Astrocyte of the hippocampus (primary cell): ENCODE measurements around the gene SLC24A4.
A peak's percentile ranks its signal among the peaks of the same experiment; 100 is the strongest.

Source experiments
- DNase-seq: peaks from one replicate; pipeline ENCODE4 v3.0.0; 2011; ENCODE audit warnings: low read depth, low spot score

SLC24A4 gene

DNA sequence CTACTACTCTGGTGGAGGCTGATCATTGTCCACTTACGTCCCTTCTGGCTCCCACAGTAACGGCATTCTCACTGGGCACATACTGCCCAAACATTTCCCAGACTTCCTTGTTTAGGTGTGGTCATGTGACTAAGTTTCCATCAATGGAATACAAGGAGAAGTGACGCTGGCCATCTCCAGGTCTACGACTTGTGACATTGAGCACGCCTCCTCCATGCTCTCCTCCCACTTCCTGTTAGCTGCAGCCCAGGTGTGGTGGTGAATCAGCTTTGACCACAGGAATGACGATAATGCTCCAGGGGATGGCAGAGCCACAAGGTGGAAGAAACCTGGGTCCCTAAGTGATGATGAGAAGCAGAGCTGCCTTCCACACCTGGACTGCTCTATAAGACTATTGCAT lies 6.0 kb upstream of the SLC24A4 start:
- DNase-seq: no peak

DNA sequence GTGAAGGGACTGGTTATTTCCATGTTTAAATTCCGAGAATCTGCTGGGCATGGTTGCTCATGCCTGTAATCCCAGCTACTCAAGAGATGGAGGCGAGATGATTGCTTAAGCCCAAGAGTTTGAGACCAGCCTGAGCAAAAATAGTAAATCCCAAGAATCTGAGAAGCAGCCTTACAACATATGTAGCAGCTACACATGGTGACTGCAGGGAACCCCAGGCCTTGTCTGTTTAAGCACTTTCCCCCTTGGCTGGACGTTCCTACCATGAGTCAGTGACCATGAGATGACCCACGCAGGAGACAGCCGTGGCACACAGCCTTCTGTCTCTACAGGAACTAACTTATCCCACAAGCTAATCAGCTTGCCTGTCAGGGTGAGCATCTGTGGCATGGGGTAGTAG lies 5.5 kb upstream of the SLC24A4 start:
- no peak for DNase-seq

DNA sequence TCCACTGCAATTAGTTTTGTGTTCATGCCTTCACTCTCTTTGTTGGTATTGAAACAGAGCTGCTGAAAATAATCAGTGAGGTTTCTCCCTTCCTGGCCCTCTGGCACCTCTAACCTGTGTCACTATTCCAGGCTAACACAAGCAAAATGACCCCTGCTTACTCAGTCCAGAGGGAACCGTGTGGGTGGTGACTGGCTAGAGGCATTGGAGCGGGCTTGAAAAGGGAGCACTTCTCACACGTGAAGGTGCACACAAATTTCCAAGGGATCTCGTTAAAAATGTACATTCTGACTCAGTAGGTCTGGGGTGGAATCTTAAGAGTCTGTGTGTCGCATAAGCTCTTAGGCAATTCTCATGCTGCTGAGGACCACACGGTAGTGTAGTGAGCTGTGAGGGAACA lies 1.3 kb upstream of the SLC24A4 start:
- DNase-seq: no peak

DNA sequence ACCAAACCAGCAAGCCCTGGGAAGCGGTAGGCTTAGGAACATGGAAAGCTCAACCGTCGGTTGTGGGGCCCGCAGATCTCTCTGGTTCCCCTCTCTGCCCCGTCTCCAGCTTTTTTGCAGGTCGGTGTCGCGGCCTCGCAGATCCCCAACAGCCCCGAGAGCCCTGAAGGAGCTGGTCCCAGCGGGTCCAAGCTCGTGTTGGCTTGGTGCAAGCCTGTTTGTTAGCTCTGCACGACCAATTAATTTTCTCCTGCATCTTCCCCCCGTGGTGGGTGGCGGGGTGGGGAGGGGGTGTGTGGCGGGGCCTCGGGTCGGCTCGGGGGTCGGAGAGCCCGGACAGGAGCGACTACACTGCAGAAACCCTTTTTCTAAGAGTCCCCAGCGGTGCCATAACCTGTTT lies 449 bp upstream of the SLC24A4 start:
- DNase-seq: no peak

DNA sequence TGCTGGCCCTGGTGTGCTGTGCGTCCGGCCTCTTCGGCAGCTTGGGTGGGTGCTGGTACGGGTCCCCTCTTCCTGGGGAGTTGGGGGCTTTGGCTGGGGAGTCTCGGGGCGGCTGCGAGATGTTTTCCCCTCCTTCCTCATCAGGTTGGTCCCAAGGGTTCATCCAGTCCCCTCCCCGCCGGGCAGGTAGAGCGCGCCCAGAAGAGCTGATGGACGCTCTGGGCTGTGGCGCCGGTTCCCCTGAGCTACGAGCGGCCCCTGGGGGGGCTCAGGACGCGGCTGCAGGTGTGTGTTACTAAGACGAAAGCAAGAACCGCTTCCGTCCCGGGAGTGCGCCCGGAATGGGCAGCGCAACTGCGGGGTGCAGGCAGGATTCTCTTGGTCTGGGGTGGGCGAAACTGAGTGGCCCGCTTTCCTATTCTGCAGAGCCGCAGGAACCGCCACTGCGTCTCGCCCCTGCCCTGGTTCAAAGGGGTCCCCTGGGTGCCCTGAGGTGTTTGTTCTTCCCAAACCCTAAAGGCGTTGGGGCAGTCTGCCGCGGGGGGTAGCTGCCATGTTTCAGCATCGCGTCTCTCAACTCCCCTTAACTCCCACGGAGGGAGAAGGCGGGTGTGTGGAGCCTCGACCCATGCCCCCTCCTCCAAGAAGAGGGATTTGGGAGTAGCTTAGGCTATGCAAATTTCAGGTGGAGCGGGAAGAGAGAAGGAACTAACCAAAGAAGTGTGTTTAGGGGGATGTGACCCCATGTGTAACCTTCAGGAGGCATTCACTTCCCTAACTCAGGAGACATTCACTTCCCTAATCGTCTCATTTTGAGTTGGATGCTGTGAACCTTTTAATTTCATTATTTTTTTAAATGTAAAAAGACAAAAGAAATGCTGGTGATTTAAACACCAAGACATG lies 1.2 kb downstream of the SLC24A4 start:
- DNase-seq: no peak

DNA sequence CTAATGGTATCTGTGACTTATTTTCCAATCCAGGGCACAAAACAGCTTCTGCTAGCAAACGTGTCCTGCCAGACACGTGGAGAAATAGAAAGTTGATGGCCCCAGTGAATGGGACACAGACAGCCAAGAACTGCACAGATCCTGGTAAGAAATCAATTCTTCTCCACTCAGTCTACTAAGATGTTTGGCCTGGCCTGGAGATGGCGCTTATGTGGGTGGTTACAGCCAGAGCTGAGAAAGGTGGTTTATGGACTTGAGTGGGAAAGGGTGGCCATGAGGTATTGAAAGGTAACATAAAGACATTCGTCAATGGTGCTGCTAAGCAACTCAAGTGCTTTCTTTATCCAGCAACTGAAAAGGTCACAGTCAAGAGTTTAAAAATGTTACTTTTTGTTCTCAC lies 2.9 kb downstream of the SLC24A4 start:
- no peak for DNase-seq

DNA sequence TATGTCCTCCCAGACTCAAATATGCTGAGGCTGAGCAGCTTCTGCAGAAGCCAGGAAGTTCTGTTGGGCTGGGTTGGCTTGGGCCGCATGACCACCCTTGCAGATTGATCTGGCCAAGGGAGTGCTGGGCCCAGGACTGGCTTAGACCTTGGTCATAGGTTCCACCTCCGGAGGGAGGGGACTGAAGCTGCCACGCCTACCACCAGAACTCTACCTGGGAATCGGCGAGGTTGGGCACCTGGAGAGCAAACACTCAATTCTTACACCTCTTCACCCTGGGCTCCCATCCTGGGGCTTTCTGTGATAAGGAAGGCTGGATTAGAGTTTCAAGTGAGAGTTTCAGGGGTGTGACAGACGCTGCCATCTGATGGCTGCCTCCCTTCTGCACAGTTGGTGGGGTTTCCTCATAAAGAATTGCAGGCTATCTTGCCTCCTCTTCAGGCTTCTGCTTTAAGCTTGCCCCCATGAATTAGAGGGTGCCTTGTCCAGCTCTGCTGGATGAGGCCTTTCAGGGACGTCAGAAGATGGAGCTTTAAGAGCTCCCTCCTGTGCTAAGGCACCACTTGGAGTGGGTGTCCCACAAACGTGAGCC lies 5.8 kb downstream of the SLC24A4 start:
- no peak for DNase-seq

DNA sequence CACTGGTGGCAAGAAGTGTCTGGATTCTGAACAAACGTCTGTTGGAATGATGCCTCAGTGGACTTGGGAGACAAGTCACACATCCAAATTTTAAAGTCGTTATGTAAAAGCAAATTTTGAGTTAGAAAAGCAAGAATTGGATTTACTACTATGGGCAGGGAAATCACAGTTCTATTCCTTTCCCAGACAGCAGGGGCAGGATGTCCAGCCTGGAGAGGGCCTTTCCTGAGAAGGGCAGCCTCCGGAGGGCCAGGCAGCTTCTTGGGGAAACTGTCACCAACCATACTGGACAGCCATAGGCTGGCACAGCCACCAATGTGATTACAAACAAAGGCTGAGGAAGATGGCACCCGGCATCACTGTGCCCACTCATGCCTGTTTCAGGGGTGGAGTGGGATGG lies 11.1 kb downstream of the SLC24A4 start:
- no peak for DNase-seq

DNA sequence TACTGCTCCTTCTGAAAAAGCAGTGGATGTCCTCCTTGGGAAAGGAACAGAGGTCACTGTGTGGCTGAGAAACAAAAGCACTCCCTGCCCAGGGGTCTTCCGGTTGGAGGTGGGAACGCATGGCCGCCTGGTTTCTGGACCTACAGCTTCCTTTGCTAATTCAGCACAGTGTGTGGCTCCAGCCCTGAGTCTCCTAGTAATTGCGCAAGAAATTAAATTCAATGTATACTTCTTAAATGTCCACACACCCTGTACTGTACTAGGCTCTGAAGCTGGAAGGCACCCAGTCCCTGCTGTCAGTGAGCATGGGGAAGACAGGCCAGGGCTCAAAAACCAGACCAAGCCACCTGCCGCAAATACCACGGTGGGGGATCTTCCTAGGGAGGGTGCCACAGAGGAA lies 13.4 kb downstream of the SLC24A4 start:
- no peak for DNase-seq

DNA sequence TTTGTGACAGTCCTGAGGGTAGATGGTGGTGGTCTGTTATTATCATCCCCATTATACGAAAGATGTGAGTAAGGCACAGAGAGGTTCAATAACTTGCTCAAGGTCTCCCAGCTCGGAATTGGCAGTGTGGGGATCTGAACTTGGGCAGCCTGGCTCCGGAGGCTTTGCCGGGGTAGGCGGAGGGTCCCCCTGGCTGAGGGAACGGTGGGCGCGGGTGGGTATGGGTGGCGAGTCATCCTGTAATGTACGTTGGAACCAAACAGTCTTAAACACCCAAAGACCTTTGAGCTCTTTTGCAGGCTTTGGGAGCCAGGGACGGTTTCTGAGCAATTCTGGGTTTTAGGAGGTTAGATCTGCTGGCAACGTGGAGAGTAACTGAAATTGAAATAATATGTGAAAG lies 16.5 kb downstream of the SLC24A4 start:
- DNase-seq: no peak

DNA sequence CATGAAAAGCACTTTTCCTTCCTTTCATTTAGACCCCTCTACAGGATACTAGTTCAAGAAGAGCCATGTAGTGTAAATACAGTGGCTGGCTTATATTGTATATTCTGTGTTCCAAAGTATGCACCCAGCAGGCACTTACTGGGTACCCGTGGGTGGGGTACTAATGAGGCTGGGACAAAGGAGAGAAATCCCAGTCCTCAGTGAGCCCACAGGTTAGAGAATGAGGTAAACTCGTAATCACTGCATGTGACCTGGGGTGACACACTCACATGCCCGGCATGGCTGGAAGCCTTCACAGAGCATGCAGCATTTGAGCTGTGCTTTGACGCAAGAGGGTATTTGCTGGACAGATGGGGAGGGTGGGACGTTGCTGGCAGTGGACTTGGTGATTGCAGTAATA lies 17.1 kb downstream of the SLC24A4 start:
- DNase-seq: no peak

DNA sequence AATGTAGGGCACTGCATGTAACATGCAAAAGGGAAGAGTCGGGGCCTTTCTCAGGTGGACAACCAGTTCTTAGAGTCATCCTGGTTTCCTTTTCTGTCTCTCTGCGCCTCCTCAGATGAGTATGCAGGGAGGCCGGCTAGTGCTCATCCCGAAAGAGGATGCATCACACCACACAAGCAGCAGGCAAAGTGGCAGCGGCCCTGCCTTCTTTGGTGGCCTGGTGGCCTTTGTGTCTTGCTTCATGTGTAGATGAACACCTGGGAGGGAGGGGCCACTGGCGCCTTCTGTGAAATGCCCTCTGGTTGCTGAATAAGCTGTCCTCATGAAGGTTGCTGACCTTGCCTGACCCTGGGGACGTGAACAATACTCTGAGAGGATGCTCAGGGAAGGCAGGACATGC lies 18.0 kb downstream of the SLC24A4 start:
- DNase-seq: no peak

DNA sequence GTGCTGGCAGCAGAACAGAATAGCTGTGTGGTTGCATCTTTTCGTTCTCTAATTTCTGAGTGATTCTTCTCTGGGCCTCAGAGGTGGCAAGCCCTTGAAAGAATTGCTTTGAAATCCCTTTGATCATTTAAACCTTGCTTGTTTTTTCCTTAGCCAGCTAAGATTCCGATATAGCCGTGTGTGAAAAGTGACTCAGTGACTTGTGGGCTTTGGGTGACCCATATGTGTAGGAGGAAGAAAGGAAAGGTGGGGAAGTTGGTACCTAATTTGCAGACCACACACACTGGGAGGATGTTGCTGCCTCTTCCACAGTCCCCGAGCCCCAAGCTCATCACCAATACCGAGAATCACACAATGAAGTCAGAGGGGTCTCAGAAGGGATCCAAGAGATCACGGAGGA lies 18.8 kb downstream of the SLC24A4 start:
- DNase-seq: no peak

DNA sequence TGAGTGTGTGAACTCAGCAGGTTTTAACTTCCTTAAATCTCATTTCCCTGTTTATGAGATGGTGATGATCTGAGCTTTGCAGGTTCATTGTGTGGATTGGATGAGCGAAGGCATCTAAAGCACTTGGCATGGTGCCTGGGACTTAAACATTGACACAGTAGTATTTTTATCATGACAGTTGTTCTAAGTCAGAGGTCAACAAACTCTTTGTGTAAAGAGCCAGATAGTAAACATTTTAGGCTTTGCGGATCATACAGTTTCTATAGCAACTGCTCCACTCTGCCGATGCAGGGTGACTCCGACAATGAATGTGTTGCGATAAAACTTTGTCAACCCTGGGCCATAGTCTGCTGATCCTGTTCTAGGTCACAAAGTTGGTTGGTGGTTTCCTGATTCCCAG lies 25.2 kb downstream of the SLC24A4 start:
- DNase-seq: no peak

DNA sequence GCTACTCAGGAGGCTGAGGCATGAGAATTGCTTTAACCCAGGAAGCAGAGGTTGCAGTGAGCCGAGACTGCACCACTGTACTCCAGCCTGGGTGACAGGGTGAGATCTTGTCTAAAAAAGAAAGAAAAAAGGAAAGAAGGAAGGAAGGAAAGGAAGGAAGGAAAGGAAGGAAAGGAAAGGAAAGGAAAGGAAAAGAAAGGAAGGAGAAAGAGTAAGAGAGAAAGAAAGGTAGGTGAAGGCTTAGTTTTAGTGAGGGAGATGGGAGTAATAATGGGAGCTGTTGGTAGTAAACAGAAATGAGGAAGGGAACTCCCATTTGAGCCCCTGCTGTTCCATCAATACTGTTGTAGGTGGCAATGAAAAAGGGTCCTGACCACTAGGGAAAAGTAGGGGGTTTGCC lies 28.8 kb downstream of the SLC24A4 start:
- DNase-seq: no peak

DNA sequence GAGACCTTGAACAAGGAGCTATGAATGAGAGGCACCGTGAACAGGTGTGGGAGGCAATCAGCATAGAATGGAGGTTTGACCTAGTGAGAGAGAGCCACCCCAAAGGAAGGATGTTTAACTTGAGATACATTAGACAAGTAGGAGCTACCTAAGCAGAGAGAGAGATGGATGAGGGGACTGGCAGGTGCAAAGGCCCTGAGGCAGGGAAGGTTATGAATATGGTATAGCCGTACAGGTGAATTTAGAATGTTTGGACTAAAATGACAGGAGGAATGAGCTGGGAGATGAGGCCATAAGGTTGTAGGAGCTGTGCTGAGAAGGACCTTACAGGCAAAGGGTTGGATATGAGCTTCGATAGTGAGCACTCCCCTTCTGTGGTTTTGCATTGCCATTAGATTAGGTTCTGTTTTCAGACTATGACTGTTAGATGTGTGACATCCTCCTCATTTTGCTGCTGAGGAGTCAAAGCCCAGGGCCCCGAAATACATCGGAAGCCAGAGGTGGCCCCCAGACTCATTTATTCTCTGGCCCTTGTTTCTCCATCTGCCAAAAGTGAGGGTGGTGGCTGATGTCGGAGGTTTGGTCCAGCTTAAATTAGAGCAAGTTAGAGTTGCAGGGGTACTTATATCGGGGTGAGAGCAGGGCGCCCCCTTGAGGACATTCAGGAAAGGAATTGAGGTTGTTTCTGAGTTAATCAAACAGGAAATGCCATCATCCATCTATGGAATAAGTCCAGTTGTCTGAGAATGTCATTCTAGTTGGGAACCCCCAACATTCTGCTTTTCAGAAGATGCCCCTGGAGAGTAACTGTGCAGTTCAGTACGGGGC lies 29.4 kb downstream of the SLC24A4 start:
- DNase-seq: no peak

DNA sequence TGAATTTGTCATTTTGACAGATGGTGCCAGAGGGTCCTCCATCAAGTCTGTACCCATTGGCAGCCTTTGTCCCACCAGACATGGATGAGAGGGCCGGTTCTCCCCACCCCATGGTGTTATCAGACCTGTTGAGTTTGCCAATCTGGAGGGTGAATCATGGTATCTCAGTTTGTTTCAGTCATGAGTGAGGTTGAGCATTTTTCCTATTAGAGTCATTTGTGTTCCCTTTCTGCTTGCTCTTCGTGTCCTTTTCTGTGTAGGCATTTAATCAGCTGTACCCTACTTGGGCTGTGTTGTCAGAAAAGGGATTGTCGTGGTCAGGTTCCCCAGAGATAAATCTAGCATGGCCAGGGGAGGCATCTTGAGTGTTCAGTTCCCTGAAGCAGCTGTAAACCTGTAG lies 30.5 kb downstream of the SLC24A4 start:
- DNase-seq: no peak

DNA sequence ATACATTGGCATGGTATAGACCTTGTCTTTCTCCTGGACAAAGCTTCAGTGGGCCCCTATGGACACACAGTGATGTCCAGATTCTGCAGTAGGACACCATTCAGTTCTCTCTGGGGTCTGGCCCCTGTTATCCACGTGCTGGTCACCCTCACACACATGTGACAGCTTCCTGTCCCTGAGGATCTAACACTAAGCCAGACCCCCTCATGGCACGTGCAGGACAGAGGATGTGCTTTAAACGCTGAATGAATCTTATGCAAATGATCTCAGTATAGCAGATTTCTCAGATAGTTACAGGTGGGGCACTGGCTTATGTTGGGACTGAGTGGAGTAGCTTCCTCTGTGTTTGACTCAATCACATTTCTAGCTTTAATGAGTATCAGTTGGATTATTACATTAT lies 33.7 kb downstream of the SLC24A4 start:
- DNase-seq: no peak

DNA sequence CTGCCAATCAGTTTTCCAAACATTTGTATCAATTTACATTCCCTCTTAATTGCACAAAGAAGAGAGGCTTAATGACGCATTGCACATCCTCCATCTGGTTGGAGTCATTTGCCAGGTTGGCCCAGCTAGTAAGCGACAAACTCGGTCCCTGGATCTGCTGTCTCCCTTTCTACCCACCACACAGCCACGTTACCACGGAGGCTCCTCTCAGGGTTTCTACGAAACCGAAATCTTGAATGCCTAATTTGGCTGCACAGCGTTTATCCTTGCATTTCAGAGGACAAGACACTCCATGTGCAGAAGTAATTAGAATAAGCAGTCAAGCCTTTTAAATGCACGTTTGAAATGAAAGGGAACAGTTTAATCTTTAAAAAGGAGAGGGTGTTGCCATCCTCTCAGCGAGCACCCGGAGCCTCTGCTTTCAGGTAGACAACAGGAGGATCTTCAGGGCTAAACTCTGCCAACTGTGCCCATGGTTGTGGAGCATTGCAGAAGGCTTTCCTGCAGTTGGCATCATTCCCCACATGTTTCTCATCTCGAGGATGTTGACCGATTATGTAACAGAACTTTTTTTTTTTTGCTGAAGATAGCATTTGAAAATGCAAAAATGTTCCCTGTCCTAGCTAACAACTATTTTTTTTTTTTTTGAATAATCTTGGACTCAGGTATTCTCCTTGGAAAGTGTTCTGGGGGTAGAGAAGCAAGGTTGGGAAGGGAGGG lies 37.8 kb downstream of the SLC24A4 start:
- no peak for DNase-seq

DNA sequence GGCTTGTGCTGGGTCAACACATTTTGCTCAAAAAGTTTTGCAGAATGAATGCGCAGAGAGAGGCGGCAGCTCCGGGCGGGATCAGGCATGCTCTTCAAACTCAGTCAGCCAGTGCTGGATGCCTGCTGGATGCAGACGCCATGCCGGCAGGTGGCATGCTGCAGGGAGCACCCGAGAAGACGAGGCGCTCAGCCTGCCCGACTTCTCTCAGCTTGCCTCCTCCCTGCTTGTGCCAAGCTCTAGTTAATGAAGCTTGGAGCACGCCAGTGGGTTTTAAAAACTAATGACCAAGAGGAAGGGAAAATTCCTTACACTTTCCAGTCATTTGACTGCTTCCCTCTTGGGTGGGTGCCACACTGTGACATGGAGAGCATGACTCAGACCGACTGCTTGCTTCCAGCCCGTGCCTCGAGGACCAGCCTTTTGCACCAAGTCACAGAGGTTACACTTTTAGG lies 39.8 kb downstream of the SLC24A4 start:
- DNase-seq: peak; percentile 80

DNA sequence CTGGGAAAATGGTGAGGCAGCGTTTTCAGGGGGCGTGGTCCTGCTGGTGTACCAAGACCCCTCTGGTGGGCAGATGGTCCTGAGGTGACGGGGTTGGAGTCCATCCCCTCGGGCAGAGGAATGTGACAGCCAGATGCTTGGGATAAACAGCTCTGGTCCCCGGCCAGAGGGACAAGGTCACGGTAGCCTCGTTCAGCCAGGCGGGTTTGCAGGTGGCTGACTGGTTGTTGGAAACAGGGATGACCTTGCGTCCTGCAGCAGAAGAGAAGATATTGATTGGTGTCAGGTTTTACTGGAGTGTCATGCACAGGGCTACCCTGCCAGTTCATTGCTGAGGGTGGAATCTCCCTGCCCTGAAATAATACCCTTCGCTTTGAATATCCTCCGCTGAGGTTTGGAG lies 43.3 kb downstream of the SLC24A4 start:
- DNase-seq: no peak

DNA sequence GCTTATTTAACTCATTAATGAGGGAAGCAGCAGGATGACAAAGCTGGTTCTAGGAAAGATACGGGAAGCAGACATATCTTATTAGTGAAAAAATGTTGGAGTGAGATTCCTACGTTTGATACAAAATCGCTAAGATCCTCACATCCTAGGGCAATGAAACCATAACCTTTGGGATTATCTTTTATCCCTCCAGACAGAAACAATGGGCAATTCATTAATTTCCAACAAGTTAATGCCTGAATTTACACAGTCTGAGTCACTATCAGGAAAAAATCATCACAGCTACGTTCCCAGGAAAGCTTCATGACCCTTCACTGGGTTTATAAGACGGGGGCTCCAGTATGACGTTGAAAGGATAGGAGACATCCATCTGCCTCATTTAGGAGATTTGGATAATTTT lies 45.0 kb downstream of the SLC24A4 start:
- no peak for DNase-seq
